GM21447 (cell line): ENCODE data around the gene NGDN.

Experiments used
- ATAC-seq: cut with Tn5 transposase; IDR thresholded peaks from one replicate; pipeline ENCODE4 v1.9.1; 2021; ENCODE audit not compliant: unreplicated experiment

The NGDN gene

GRCh38 chr14:23520899-23521533 is 51.5 kb downstream of the NGDN start:
- ATAC-seq = no peak

DNA sequence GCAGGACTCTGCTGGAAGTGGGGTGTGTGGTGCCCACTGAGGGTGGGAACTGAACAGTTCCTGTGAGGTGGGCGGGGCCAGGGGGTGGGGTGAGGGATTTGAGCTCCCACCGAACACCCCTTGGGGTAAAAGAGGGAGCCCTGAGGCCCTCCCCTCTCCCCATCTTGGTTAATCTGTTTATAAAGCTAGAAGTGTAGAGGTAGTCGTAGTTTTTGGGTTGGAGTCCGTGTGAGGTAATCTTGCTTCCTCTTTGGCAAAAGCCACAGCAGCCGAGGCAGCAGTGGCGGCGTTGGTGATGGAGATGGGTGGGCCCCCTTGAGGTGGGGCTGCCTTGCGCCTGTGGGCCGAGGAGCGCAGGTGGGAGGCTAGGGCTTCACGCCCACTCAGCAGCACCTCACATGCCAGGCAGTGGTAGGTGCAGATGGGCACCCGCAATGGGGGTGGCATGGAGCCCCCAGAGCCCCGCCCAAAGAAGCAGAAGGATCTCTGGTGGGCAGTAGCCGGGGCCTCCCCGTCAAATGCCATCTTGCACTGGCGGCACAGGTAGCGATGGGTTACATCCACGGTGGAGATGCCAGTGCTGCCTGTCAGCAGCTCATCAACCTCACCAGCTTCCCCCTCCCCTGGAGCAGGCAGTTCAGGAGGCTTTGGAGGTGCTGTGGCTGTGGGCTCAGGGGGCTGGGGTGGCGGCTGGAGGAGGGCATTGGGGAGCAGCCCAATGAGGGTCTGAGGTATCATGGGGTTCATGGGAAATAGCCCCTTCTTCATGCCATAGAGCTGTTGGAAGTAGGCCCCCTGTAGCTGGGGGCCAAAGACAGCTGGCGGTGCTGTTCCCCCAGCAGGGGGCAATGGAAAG is 52.5 kb downstream of the NGDN start:
- no peak for ATAC-seq

GRCh38 chr14:23522643-23523198 is 53.2 kb downstream of the NGDN start:
- ATAC-seq = no peak

GRCh38 chr14:23523229-23524016 is 53.9 kb downstream of the NGDN start:
- ATAC-seq = no peak

GRCh38 chr14:23524954-23525353 is 55.5 kb downstream of the NGDN start:
- ATAC-seq = no peak

DNA sequence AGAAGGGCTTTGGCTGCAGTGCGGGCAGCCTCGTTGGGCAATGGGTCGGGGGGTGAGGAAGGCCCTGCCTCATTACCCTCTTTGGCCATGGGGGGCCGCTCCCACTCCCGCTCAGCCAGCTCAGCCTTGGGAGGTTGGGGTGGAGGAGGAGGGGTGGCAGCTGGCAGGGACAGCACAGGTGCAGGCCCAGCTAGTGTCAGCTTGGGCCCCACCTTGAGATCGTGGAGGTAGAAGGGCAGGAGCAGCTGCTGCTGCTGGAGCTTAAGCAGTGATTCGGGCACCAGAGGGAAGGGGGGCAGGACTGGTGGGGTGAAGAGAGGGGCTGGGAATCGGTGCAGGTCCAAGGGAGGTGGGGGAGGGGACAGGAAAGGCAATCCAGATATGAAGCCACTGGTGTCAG is 56.1 kb downstream of the NGDN start:
- ATAC-seq = no peak
